ENCODE measurements around the gene TTLL3.

- TF ChIP-seq, protein P1, sequence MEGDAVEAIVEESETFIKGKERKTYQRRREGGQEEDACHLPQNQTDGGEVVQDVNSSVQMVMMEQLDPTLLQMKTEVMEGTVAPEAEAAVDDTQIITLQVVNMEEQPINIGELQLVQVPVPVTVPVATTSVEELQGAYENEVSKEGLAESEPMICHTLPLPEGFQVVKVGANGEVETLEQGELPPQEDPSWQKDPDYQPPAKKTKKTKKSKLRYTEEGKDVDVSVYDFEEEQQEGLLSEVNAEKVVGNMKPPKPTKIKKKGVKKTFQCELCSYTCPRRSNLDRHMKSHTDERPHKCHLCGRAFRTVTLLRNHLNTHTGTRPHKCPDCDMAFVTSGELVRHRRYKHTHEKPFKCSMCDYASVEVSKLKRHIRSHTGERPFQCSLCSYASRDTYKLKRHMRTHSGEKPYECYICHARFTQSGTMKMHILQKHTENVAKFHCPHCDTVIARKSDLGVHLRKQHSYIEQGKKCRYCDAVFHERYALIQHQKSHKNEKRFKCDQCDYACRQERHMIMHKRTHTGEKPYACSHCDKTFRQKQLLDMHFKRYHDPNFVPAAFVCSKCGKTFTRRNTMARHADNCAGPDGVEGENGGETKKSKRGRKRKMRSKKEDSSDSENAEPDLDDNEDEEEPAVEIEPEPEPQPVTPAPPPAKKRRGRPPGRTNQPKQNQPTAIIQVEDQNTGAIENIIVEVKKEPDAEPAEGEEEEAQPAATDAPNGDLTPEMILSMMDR (IDR thresholded peaks at IDR 0.05; ENCODE audit: extremely low read depth in 1 of 2, insufficient read depth in 1 of 2, low read depth in 1 of 2, low read length in 2 of 2): no peak
- TF ChIP-seq POLR2A (IDR thresholded peaks at IDR 0.05; ENCODE audit: low read depth, low read length): no peak
- TF ChIP-seq GATA2 (IDR thresholded peaks at IDR 0.05; ENCODE audit: insufficient read depth, insufficient read length, low read depth, low read length): no peak
- TF ChIP-seq JUN (IDR thresholded peaks at IDR 0.05; ENCODE audit: borderline replicate concordance, insufficient read depth, insufficient read length, low read depth): no peak
- TF ChIP-seq POLR2AphosphoS5 (IDR thresholded peaks at IDR 0.05; ENCODE audit: insufficient read depth, low read depth, low read length): no peak
- no peak for TF ChIP-seq EZH2 (IDR thresholded peaks at IDR 0.05; ENCODE audit: borderline replicate concordance, low read depth, low read length, severe bottlenecking)
- TF ChIP-seq MYC (IDR thresholded peaks at IDR 0.05; ENCODE audit: low read depth, low read length): no peak
- TF ChIP-seq, protein P2, sequence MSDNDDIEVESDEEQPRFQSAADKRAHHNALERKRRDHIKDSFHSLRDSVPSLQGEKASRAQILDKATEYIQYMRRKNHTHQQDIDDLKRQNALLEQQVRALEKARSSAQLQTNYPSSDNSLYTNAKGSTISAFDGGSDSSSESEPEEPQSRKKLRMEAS (IDR thresholded peaks at IDR 0.05; ENCODE audit: insufficient read depth, insufficient read length): no peak
Measured at GRCh38 chr3:9786209-9786739, 23.8 kb upstream of the TTLL3 start.

All from endothelial cell of umbilical vein (primary cell).